Activated naive CD8-positive, alpha-beta T cell treated with anti-CD3 and anti-CD28 coated beads, Interleukin-2, amount 50 U/mL, for 16 hours (primary cell): ENCODE data around the gene NRARP.
"Not testable (repeated sequence)": the region's sequence is repeated elsewhere in the genome, so short reads cannot be mapped to it uniquely, and the experiment has no call there.

Experiments
- DNase-seq: peaks from one replicate; pipeline ENCODE4 v3.0.0-alpha.2; 2020; ENCODE audit warnings: low read depth, low spot score

NRARP gene

GRCh38 chr9:137262909-137263285, 39.2 kb downstream of the NRARP start:
- no peak for DNase-seq

- DNase-seq: not testable (repeated sequence)
These were observed 39.7 kb downstream of the NRARP start for GRCh38 chr9:137262173-137262908.

DNA sequence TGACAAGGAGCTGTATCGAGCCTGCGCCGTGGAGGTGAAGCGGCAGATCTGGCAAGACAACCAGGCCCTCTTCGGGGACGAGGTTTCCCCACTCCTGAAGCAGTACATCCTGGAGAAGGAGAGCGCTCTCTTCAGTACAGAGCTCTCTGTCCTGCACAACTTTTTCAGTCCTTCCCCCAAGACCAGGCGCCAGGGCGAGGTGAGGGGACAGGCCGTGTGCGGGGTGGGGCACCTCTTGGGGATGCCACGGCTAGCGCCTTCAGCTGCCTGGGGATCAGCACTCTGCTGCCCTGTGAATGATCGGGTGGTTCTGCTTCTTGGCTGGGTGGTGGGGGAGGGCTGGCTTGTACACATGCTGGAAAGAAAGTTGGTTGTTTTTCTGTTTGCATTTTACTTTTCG, 45.2 kb downstream of the NRARP start:
- no peak for DNase-seq

- DNase-seq: no peak
These were observed 45.7 kb downstream of the NRARP start for GRCh38 chr9:137256362-137256761.

DNA sequence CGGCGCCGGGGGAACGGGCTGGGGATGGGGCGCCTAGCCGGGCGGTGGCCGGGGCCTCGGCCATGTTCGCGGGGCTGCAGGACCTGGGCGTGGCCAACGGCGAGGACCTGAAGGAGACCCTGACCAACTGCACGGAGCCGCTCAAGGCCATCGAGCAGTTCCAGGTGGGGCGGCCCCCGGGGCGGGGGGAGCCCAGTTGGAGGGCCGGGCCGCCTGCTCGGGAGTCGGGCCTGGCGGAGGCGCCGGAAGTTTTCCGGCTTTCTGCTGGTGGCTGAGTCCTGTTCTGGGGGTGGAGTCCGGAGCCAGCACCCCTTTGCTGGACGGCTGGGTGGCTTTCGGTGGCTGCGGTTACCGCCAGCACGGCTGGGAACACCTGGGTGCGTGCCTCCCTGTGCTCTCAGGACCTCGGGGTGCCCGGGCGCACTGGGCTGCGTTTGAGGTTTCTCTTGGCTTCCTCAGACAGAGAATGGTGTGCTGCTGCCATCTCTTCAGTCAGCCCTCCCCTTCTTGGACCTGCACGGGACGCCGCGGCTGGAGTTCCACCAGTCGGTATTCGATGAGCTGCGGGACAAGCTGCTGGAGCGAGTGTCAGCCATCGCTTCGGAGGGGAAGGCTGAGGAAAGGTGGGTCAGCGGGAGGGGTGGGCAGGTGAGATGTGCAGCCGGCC, 46.5 kb downstream of the NRARP start:
- no peak for DNase-seq

GRCh38 chr9:137254624-137255447, 47.2 kb downstream of the NRARP start, which contains the start of gene NELFB:
TSS of gene NELFB (plus strand) at chr9:137255327.
- peak; percentile 90 for DNase-seq

DNA sequence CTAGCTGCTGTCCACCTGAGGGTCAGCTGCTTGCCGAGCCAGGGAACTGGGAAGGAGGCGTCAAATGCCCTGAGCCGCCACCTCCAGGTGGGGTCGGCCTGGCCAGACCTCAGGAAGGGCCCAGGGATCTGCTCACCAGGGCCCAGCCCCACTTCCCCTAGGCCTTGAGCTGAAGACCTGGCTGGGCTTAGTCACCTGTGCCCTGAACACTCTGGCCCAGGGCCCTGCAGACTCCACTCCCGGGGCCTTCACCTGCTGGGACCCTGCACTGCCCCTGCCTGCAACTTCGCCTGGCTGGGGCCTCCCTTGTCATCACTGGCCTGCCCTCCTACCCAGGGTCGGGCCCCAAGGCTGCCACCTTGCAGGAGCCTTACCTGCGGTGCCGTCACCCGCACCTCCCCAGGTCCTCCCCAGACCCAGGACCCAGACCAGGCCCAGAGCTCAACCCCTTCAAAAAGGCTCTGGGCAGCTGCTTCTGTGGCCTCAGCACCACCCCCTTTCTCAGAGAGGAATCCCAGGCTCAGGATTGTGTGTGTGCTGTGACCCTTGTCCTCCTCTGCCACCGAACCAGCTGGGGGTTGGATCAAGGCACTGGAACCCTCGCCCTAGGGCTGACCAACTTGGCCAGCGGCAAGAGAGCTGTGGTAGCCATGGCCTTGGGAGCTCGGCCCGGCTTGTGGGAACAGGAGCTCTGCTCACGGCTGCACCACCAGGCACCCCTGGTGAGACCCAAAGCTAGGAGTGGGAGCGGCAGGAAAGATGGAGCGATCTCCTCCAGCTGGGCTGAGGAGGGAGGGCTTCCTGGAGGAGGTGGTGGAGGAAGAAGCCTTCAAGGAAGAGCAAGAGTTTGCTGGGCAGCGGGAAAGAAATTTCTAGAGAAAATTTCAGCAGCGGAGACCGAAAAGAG, 48.1 kb downstream of the NRARP start:
- DNase-seq: no peak

DNA sequence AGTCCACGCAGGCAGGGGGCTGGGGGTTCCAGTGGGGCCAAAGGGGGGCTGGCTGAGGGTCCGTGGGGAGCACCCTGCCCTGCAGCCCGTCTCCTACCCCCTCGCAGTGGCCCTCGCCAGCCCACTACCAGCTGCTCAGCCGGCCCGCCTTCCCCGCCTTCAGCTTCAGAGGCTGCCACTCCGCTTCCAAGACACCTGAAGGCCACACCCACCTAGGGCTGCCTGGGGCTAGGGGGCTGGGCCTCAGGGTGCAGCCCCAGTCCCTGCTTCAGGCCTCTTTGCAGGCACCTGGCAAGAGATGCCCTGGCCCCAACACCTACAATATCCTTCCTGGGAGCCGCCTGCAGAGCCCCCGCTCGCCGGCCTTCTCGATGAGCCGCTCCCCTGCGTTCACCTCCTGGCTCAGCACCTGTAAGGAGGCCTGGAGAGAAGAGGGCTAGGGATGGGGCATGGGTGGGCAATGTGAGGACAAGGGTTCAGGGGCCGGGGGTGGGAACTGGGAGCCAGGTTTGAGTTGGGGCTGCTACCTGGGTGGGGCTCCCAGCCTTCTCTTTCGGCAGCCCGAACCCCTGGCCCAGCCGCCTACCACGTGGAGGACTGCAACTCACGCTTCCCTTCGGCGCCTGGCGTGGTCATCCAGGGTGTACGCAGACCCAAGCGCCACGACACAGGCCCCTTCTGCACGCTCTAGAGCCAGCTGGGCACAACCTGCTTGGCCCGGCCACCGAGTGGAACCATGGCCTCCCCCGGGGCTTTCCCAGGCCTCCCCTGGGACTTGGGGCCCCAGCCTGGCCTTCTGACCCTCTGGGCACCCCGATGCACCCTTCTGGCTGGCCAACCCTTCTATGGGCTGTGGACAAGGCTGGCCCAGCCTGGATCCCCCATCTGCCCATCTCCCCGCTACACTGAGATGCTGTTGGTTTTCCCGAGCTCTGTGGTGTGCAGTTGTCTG, 49.2 kb downstream of the NRARP start:
- DNase-seq: no peak

GRCh38 chr9:137251490-137252268, 50.4 kb downstream of the NRARP start:
- no peak for DNase-seq

- no peak for DNase-seq
These were observed 50.9 kb downstream of the NRARP start, which contains the start of gene STPG3 for GRCh38 chr9:137251194-137251461. TSS of gene STPG3 (plus strand) at chr9:137251286. CDS start at chr9:137251287, 1 bp downstream.

GRCh38 chr9:137250329-137251193, 51.5 kb downstream of the NRARP start:
- DNase-seq: no peak
